Kidney epithelial cell (primary cell): Measurements from ENCODE around the gene C5orf58. TPM values are rescaled to one million over a fixed set of nuclear protein-coding genes. Genes with fewer than 3 reads are reported as not detected.
"Not testable (repeated sequence)": the region's sequence is repeated elsewhere in the genome, so short reads cannot be mapped to it uniquely, and the experiment has no call there.

ENCODE experiments used
- DNase-seq: peaks from one replicate; pipeline ENCODE4 v3.0.0-alpha.2; 2010; ENCODE audit warnings: low read depth
- H3K27me3 ChIP-seq: 2 replicates; pipeline ENCODE4 v1.6.0; 2011; ENCODE audit warnings: low read length; ENCODE audit not compliant: control insufficient read depth, insufficient read depth
- H3K36me3 ChIP-seq: 2 replicates; pipeline ENCODE4 v1.5.1; 2011; ENCODE audit warnings: low read length; ENCODE audit not compliant: control insufficient read depth, insufficient read depth
- H3K4me3 ChIP-seq: 2 replicates; pipeline ENCODE4 v1.5.1; 2011; ENCODE audit warnings: low read depth, mild to moderate bottlenecking, control low read depth, low read length
- total RNA-seq: library from RNA; depleted of rRNA; stranded (reverse); fragments of >200 nt; gene quantifications from 2 replicates; pipeline ENCODE4 v1.2.3, GENCODE V29; 2015
- TF ChIP-seq, protein P1 (sequence below): IDR thresholded peaks from 2 replicates; pipeline ENCODE4 v1.5.1; 2011; ENCODE audit warnings: mild to moderate bottlenecking, moderate library complexity, low read length, control low read depth, inconsistent platforms; ENCODE audit not compliant: insufficient read depth, poor library complexity, severe bottlenecking

Gene C5orf58
- total RNA-seq, 1 donor from 2014 or later = not detected

DNA sequence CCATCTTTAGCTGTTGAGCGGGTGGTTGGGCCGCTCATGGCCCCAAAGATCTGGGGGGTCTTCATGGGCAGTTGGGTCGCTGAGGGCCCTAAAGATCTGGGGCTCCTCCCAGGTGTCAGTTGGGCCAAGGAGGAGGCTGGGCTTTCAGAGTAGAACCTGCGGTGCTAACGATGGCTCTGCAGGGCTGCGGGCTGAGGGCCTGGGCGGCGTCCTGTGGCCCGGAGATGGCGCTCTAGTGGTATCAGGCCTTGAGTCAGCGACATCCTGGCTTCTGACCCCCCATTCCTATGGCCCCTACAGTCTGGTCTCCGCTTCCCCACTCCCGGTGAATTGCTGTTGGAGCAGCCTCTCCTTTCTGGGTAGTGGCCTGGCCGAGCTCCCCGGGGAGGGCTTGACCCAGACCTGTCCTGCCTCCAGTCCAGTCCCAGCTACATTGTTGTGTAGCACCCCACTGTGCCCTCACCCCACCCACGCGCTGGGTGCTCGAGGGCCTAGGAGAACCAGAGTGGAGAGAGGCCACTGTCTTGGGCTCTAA is 640 bp downstream of the C5orf58 start:
- no peak overlapping the region for H3K4me3 ChIP-seq

DNA sequence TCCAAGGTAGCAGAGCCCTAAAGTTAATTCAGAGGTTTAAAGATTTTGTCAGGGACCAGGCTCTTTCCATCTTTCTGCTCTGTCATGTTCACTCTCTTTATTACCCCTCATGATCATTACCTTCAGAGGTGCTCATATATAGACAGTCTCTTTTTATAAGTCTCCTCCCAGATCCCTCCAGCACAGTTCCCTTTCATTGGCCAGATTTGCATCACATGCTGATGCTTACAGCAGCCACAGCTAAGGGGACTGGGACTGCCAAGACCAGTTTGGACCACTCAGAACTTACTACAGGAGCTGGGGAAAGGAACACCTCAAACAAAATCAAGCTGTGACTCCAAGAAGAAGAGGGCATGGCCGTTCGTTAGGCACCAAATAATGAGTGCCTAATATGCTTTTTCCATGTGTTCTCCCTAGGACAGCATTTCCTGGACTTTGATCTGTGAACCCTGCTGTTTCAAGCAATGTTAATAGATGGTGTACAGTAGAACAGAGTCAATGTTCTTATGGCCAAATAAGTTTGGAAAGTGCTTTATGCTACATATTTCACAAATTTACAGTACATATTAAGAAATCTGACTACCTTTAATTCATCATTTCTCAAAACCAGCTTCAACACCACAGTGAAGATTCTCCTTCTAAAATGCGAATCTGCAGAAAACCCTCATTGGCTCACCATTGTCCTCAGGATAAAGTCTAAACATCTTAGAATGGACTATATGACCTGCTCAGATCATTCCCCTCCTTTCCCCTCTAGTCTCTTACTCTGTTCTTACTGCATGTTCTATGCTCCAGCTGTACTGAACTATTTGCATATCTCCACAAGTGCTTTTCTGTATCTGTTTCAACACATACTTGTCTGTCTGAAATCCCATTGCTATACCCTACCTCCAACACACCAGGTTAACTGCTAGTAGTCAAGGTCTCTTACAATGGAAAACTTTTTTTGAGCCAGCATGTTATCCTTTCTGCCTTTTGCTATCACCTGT is 3.4 kb downstream of the C5orf58 start:
- TF ChIP-seq, protein P1, sequence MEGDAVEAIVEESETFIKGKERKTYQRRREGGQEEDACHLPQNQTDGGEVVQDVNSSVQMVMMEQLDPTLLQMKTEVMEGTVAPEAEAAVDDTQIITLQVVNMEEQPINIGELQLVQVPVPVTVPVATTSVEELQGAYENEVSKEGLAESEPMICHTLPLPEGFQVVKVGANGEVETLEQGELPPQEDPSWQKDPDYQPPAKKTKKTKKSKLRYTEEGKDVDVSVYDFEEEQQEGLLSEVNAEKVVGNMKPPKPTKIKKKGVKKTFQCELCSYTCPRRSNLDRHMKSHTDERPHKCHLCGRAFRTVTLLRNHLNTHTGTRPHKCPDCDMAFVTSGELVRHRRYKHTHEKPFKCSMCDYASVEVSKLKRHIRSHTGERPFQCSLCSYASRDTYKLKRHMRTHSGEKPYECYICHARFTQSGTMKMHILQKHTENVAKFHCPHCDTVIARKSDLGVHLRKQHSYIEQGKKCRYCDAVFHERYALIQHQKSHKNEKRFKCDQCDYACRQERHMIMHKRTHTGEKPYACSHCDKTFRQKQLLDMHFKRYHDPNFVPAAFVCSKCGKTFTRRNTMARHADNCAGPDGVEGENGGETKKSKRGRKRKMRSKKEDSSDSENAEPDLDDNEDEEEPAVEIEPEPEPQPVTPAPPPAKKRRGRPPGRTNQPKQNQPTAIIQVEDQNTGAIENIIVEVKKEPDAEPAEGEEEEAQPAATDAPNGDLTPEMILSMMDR = no peak
- no peaks in the 10 kb centered on the region for H3K27me3 ChIP-seq
- H3K4me3 ChIP-seq = no peak overlapping the region
- no peak for DNase-seq
- no peaks in the 10 kb centered on the region for H3K36me3 ChIP-seq

More for the DNA sequence above, 640 bp downstream of the C5orf58 start:
- Histone ChIP-seq H3K36me3 (no peaks in the 10 kb centered on the region), H3K27me3 (no peaks in the 10 kb centered on the region)
- TF ChIP-seq, protein P1 = no peak
- no peak for DNase-seq

- no peaks in the 10 kb centered on the region for H3K36me3 ChIP-seq
- TF ChIP-seq, protein P1 = no peak
- H3K27me3 ChIP-seq = no peaks in the 10 kb centered on the region
- no peak for DNase-seq
- H3K4me3 ChIP-seq = no peak overlapping the region
These were observed 5.8 kb downstream of the C5orf58 start for GRCh38 chr5:170238456-170239196.

- DNase-seq, H3K36me3 ChIP-seq, H3K27me3 ChIP-seq, H3K4me3 ChIP-seq: not testable (repeated sequence)
These were observed 12.7 kb downstream of the C5orf58 start for GRCh38 chr5:170245436-170245835.

GRCh38 chr5:170246126-170246870 is 13.5 kb downstream of the C5orf58 start:
- TF ChIP-seq, protein P1 = no peak
- H3K36me3 ChIP-seq = no peaks in the 10 kb centered on the region
- no peaks in the 10 kb centered on the region for H3K27me3 ChIP-seq
- no peak for DNase-seq
- H3K4me3 ChIP-seq = no peak overlapping the region
